Activated naive CD8-positive, alpha-beta T cell treated with anti-CD3 and anti-CD28 coated beads, Interleukin-2, amount 50 U/mL, for 16 hours (primary cell): ENCODE results near the gene ZNF430.
"Not testable (repeated sequence)": the region's sequence is repeated elsewhere in the genome, so short reads cannot be mapped to it uniquely, and the experiment has no call there.

ENCODE experiments used
- DNase-seq: peaks from one replicate; pipeline ENCODE4 v3.0.0-alpha.2; 2020; ENCODE audit warnings: low read depth, low spot score

The ZNF430 gene

DNA sequence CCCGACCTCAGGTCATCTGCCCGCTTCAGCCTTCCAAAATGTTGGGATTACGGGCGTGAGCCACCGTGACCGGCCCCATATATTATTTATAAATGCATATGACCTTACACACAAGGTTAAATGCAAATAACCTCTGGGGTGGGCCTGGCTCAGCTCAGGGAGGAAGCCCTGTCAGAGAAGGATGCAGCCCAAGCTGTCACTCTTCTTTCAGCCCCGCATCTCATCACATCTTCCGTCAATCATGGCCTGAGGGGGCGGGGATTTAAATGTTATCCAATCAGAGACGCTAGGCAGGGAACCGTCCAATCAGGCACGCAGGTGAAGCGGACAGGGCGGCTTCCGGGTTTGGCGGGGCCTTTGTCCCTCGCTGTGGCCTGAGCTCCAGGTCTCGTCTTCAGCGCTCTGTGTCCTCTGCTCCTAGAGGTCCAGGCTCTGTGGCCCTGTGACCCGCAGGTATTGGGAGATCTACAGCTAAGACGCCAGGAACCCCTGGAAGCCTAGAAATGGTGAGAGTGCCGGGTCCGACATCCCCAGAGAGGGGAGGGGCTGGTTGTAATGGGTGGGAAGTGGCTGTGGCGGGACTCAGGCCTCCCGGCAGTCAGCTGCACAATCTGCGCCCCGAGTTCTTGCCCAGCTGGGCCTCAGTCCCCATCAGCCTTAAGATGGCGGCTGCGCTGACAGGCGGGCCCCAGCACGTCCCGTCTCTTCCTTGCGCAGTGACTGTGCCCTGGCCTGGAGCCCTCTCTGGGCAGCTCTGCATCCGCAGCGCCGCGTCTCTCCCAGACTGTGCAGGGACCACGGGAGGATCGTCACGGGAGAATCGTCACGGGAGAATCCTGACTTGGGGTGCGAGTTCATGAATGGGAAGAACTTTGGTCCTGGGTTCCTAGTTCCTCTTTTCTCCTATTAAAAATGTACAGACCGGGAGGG lies at the start of gene ZNF430:
Gene ZNF430 (plus strand): TSS at position 360 of the 930 bp plus-strand sequence. CDS start 144 bp downstream, at position 504.
- DNase-seq: peak; percentile 88

- not testable (repeated sequence) for DNase-seq
Observed at GRCh38 chr19:20992788-20993187, 27.7 kb upstream of the ZNF430 start.

DNA sequence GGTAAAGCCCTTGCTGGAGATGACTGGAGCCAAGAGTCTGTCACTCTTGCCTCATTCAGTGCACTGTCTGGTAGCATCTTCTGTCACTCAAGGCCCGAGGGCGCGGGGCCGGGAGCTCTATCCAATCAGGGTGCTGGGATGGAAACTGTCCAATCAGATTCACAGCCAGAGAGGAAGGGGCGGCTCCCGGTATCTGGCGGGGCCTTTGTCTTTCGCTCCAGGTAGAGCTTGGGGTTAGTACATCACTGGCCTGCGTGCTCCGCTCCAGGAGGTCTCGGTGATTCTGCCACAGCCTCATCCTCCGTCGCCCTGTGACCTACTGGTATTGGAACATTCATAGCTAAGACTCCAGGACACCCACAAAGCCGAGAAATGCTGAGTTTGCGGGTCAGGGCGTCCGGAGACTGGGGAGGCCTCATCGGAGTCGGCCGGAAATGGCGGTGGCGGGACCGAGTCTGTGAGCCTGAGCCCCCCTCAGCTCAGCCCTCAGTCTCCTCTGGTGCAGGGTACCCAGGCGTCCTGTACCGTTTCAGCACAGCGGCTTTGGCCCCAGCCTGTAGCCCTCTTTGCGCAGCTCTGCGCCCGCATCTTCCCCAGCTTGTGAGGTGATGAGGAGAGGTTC lies 20.6 kb upstream of the ZNF430 start:
- DNase-seq: peak; percentile 81

GRCh38 chr19:21021238-21021637 lies 781 bp downstream of the ZNF430 start:
- not testable (repeated sequence) for DNase-seq

DNA sequence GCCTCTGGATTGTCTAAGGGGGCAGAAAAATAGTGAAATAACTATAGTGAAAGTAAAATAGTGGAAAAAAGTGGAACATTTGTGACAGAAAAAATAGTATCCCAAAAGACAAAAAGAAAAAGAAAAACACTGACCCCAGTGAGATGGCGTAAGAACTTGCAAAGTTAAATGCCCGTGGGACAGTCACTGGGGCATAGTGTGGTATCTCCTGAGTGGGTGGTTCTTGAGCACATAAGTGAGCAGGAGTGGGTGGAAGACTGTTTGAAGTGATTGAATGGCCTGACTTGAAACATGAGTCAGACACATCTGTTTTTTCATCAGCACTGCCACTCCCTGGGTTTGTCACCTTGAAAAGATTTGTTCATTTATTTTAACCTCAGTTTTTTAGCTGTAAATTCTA lies 2.5 kb downstream of the ZNF430 start:
- peak; percentile 22 for DNase-seq

GRCh38 chr19:21023901-21024300 lies 3.4 kb downstream of the ZNF430 start:
- DNase-seq: no peak

GRCh38 chr19:21028969-21029268 lies 8.5 kb downstream of the ZNF430 start:
- no peak for DNase-seq

DNA sequence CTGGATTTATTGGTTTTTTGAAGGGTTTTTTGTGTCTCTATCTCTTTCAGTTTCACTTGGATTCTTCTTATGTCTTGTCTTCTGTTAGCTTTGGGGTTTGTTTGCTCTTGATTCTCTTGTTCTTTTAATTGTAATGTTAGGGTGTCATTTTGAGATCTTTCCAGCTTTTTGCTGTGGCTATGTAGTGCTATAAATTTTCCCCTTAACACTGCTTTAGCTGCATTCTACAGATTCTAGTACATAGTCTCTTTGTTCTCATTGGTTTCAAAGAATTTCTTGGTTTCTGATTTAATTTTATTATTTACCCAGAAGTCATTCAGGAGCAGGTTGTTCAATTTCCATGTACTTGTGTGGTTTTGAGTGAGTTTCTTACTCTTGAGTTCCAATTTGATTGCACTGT lies 24.6 kb downstream of the ZNF430 start:
- no peak for DNase-seq

DNA sequence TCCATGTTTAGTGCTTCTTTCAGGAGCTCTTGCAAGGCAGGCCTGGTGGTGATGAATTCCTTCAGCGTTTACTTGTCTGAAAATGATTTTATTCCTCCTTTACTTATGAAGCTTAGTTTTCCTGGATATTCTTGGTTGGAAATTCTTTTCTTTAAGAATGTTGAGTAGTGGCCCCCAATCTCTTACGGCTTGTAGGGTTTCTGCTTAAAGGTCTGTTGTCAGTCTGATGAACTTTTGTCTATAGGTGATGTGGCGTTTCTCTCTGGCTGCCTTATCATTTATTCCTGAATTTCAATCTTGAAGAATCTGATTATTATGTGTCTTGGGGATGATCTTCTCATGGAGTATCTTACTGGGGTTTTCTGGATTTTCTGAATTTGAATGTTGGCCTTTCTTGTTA lies 26.0 kb downstream of the ZNF430 start:
- DNase-seq: no peak

GRCh38 chr19:21047716-21048115 lies 27.3 kb downstream of the ZNF430 start:
- no peak for DNase-seq

- DNase-seq: no peak
Observed at GRCh38 chr19:21052902-21053301, 32.4 kb downstream of the ZNF430 start.

GRCh38 chr19:21065336-21065735 lies 44.9 kb downstream of the ZNF430 start:
- DNase-seq: no peak

GRCh38 chr19:21082011-21082975 lies 61.8 kb downstream of the ZNF430 start, which contains the start of gene ZNF714:
Gene ZNF714, plus strand, starts transcription at chr19:21082203. Its CDS starts 16,066 bp downstream, at chr19:21098269.
- peak; percentile 53 for DNase-seq

- no peak for DNase-seq
Observed at GRCh38 chr19:21084343-21084742, 63.9 kb downstream of the ZNF430 start.

GRCh38 chr19:21087871-21088270 lies 67.4 kb downstream of the ZNF430 start:
- no peak for DNase-seq

- DNase-seq: no peak
Observed at GRCh38 chr19:21092109-21092508, 71.7 kb downstream of the ZNF430 start.

- DNase-seq: no peak
Observed at GRCh38 chr19:21094347-21095025, 74.0 kb downstream of the ZNF430 start.

DNA sequence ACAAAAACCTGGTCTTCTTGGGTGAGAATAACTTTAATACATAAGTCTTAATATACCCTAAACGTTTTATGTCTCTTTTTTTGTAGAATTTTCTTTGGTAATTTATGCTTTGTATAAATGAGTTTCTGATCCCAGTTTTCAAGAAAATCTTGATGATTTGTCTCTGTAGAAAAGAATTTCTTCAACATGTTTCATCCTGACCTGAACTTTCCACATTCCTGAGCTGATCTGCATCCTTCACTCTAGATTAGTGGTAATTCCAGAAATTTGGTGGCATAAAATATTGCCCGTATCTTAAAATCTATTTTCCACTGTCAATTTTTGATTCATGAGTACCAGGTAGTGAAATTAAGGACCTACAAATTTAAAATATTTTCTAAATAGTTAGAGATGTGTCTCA lies 77.8 kb downstream of the ZNF430 start:
- no peak for DNase-seq

DNA sequence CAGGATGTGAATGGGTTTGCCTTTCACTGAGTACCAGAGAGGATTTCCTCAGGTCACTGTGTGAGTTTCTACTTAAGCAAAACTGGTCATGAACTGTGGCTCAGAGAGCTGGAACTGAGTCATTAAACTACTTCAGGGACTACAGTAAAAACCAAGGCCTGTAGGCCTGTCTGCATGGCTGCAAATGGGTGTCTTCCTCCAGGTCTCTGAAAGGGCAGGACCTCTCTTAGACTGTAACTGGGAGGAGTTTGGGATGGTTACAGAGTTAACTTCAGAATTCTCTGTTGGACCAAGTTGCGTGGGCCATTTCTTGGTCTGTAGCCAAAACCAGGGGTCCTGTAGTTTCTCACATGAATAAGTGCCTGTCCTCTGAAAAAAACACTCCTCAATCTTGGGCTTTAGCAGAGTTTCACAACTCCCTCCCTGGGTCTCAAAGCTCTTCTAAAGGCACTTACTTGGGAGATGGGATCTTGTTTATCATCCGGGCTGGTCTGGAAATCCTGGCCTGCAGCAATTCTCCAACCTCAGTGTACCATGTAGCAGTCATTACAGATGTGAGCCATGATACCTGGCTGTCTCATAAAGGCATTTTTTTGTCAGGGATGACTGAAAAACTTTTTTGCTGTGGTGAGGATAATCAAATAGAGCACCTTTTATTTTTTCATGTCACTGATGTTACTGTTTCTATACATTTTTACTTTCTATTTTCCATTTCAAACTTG lies 81.2 kb downstream of the ZNF430 start:
- no peak for DNase-seq

GRCh38 chr19:21109116-21109515 lies 88.7 kb downstream of the ZNF430 start:
- DNase-seq: no peak
